Activated CD4-positive, alpha-beta T cell treated with anti-CD3 and anti-CD28 coated beads, Interleukin-2, amount 10 ng/mL, durations not matched to agents 7 days and 5 days (primary cell): ENCODE data around the gene LRRC23. TPM values are rescaled to one million over a fixed set of nuclear protein-coding genes. Genes with fewer than 3 reads are reported as not detected.
A peak's percentile ranks its signal among the peaks of the same experiment; 100 is the strongest.
"Not testable (repeated sequence)": the region's sequence is repeated elsewhere in the genome, so short reads cannot be mapped to it uniquely, and the experiment has no call there.

Source experiments
- CTCF ChIA-PET: fragments of 350-600 bp; sonication (Branson Sonifier 250); formaldehyde crosslinking; loops from one replicate; lab custom pipeline; 2021; ENCODE audit warnings: antibody characterized with exemption; lab: Charles Lee
- POLR2A ChIA-PET: fragments of 350-600 bp; sonication (Branson Sonifier 250); formaldehyde crosslinking; loops from one replicate; lab custom pipeline; 2021; ENCODE audit warnings: antibody characterized with exemption; lab: Charles Lee
- DNase-seq: peaks from one replicate; pipeline ENCODE4 v3.0.0-alpha.2; 2020
- H3K27ac Mint-ChIP-seq: one replicate; pipeline ENCODE4 v1.8.0; 2021; ENCODE audit warnings: mild to moderate bottlenecking, moderate library complexity, mixed read lengths
- H3K27me3 Mint-ChIP-seq: one replicate; pipeline ENCODE4 v1.8.0; 2021; ENCODE audit warnings: mixed read lengths
- H3K36me3 Mint-ChIP-seq: one replicate; pipeline ENCODE4 v1.8.0; 2021; ENCODE audit warnings: low read depth, mixed read lengths
- H3K4me1 Mint-ChIP-seq: one replicate; pipeline ENCODE4 v1.8.0; 2021; ENCODE audit warnings: mixed read lengths
- H3K4me3 Mint-ChIP-seq: one replicate; pipeline ENCODE4 v1.8.0; 2021; ENCODE audit warnings: mild to moderate bottlenecking, moderate library complexity, mixed read lengths
- H3K9me3 Mint-ChIP-seq: one replicate; pipeline ENCODE4 v1.8.0; 2021; ENCODE audit warnings: mixed read lengths
- total RNA-seq, 2 experiments: library from RNA; stranded (reverse); gene quantifications; one replicate each; pipeline ENCODE4 v1.2.3, GENCODE V29; 2021

LRRC23 gene
- total RNA-seq, 2 experiments from 2014 or later = 4.4 to 5.2 TPM

DNA sequence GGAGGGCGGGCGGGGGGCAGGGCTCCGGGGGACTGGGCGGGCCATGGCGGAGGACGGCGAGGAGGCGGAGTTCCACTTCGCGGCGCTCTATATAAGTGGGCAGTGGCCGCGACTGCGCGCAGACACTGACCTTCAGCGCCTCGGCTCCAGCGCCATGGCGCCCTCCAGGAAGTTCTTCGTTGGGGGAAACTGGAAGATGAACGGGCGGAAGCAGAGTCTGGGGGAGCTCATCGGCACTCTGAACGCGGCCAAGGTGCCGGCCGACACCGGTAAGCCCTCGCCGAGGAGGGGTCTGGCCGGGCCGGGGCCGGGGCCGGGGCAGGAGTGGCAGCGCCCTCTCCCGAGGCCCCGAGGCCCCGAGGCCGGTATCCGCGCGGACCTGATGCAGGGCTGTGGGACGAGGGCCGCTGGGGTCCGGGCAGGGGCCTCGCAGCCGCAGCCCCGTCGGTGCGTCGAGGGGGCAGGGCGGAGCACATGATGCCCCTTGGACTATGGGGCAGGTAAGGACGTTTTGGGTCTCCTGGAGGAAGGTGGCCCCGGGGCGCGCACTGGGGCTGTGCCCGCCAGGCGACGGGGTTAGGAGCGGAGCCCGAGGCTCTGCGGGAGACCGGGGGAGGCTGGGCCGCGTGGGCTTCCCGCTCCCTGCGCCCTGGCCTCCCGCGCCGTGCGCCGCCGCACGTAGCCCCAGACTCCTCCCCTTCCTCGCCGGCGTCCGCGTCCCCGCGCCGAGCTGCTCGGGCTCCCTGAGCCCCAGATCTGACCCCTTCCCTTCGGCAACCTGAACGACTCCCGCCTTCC is 37.0 kb upstream of the LRRC23 start, which contains the start of gene TPI1:
TPI1 (plus strand) TSS at position 119 of the 798 bp plus-strand sequence; CDS start at position 155, 36 bp downstream.
- POLR2A ChIA-PET = interaction anchor here (0.5 to 2.3 kb wide), 4 partner anchors 13 to 109 kb away, joined by 3 to 14 read pairs (median 3); partner anchors contain the start of genes C12orf57, CDCA3, RNU7-1 and USP5
- Mint-ChIP-seq H3K4me1 (peaks cover 52% of the 10 kb centered on the region), H3K27ac (peak within 1 kb of the TSS; percentile 95), H3K9me3 (no peaks in the 10 kb centered on the region), H3K36me3 (peaks cover 69% of the 10 kb centered on the region), H3K4me3 (peak within 1 kb of the TSS; percentile 93), H3K27me3 (no peaks in the 10 kb centered on the region)
- peak; percentile 76 for DNase-seq
- CTCF ChIA-PET = interaction anchor here (0.5 to 7.8 kb wide), 11 partner anchors 15 to 975 kb away, joined by 3 to 67 read pairs (median 4); partner anchors contain the start of genes CDCA3 and USP5

DNA sequence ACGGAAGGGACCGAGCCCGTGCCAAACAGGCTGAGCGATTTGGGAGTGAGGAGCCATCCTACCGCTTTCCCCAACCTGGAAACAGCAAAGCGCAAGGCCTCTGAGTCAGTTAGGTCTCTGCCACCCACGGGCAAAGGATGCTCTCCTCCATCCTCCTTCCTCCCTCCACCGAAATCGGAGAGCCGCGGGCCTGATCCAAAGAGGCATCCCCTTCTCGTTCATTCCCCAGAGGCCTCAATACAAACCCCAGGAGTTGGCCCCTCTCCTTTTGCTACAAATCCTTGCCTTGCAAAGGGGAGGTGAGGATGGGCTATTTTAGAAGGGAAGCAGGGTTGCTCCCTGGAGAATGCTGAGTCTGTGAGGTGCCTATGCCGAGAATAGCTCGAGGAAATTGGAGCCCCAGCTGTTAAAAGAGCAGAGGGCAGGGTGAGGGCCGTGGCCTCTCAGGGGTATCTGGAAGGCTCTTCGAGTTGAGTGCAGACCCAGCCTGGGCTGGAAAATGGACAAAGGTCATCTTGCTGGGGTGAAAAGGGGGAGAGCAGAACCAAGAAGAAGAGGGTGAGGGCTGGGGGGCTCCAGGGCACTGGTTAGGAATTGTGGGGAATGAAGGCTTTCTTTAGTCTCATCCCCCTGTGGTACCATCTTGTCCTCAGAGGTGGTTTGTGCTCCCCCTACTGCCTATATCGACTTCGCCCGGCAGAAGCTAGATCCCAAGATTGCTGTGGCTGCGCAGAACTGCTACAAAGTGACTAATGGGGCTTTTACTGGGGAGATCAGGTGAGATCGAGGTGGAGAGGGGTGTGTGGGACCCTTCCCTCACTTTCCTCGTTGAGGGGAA is 36.2 kb upstream of the LRRC23 start:
- ChIA-PET CTCF (interaction anchor here (0.5 to 7.8 kb wide), 22 partner anchors 9 to 329 kb away, joined by 3 to 67 read pairs (median 4); partner anchors contain the start of genes C12orf57, CDCA3, MLF2 and RNU7-1), POLR2A (interaction anchor here (0.5 to 2.3 kb wide), 2 partner anchors 16 to 110 kb away, joined by 3 to 14 read pairs; partner anchors contain the start of genes CDCA3 and USP5)
- Mint-ChIP-seq H3K27ac (peak overlapping the region; percentile 89), H3K4me1 (peaks cover 52% of the 10 kb centered on the region), H3K9me3 (no peaks in the 10 kb centered on the region), H3K36me3 (peaks cover 65% of the 10 kb centered on the region), H3K27me3 (no peaks in the 10 kb centered on the region), H3K4me3 (peak overlapping the region; percentile 93)
- peak; percentile 15 for DNase-seq

DNA sequence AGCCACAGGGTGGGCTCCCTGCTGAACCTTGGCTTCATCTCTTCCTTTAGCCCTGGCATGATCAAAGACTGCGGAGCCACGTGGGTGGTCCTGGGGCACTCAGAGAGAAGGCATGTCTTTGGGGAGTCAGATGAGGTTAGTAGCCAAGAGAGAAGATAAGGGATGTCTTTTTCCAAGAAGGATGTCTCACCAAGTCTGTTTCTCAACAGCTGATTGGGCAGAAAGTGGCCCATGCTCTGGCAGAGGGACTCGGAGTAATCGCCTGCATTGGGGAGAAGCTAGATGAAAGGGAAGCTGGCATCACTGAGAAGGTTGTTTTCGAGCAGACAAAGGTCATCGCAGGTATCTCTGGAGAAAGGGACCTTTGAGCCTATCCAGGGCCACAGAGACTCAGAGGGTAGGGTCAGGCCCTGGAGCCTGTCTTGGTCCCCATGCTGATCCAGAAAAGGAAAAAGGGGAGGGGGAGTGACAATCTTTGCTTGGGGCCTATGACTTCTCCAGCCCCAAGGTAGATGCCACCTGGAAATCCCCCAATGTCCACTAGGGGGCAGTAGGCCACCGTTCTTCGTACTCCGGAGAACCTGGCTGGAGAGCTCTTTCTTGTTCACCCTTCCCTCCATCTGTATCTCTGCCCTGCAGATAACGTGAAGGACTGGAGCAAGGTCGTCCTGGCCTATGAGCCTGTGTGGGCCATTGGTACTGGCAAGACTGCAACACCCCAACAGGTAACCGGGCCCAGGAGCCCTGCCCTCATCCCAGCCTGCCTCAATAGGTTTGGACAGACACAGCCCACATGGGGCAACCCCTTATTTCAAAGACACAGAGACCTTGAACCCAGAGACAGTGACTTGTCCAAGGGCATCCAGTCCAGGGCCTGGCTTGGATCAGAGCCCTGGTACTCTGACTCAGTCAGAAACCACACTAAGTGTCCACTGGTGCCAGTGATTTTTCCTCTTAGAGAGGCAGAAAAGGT is 35.3 kb upstream of the LRRC23 start:
- H3K9me3 Mint-ChIP-seq = no peaks in the 10 kb centered on the region
- H3K27ac Mint-ChIP-seq = peak overlapping the region; percentile 89
- peak overlapping the region; percentile 93 for H3K4me3 Mint-ChIP-seq
- H3K36me3 Mint-ChIP-seq = peaks cover 60% of the 10 kb centered on the region
- peaks cover 56% of the 10 kb centered on the region for H3K4me1 Mint-ChIP-seq
- H3K27me3 Mint-ChIP-seq = no peaks in the 10 kb centered on the region
- ChIA-PET CTCF (interaction anchor here (0.6 to 7.8 kb wide), 41 partner anchors 8 to 1070 kb away, joined by 3 to 67 read pairs (median 4); partner anchors contain the start of genes C12orf57, C1RL, CDCA3 and MLF2), POLR2A (interaction anchor here (0.6 to 1.0 kb wide), 2 partner anchors 22 to 75 kb away, joined by 3 to 4 read pairs; partner anchors contain the start of gene C12orf57)
- peak; percentile 89 for DNase-seq

DNA sequence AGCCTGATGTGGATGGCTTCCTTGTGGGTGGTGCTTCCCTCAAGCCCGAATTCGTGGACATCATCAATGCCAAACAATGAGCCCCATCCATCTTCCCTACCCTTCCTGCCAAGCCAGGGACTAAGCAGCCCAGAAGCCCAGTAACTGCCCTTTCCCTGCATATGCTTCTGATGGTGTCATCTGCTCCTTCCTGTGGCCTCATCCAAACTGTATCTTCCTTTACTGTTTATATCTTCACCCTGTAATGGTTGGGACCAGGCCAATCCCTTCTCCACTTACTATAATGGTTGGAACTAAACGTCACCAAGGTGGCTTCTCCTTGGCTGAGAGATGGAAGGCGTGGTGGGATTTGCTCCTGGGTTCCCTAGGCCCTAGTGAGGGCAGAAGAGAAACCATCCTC is 34.3 kb upstream of the LRRC23 start:
- Mint-ChIP-seq H3K4me1 (peaks cover 62% of the 10 kb centered on the region), H3K27ac (peak overlapping the region; percentile 89), H3K4me3 (peak overlapping the region; percentile 78), H3K36me3 (peaks cover 53% of the 10 kb centered on the region)
- H3K9me3 Mint-ChIP-seq, H3K27me3 Mint-ChIP-seq, DNase-seq, POLR2A ChIA-PET: not testable (repeated sequence)
- CTCF ChIA-PET = interaction anchor here (0.9 to 7.8 kb wide), 11 partner anchors 9 to 94 kb away, joined by 3 to 67 read pairs (median 15); partner anchors contain the start of genes CDCA3 and USP5

DNA sequence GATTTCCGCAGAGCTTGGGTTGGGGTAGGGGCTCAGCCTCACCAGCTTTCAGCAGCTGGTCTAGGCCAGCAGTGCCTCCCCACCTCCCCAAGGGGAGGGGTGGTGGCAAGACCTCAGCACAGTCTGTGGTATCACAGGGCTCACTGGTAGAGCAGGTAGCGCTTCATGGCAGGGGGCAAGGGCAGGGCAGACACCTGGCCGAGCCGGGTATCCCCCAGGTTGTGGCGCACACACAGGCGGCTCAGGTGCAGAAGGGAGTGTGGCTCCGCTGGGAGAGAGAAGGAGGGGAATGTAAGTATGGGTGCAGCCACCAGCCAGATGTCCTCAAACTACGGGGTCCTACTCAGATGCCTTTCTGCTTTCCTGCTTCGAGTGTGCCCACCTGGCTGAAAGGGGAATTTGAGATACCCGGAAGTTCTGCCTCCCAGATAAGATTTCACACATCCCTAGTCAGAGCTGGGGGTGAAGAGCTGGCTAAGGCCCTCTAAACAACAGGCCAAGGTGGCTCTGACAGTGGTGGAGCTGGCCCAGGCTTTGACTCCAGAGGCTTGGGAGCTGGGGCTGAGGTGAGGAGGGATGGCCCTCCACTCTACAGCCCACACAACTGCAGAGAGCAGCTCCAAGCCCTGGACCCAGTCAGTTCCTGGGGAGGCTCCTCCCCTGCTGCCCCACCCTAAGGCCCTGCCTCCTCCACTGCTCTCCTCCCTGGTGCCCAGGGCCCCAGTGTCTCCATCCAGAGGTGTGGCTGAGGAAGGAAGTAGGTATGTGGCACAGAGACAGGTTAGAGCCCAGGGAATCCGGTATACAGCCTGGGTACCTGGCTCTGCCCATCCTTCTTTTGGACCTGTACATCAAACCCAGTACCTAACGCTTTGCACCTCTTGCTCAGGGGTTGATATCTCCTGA is 33.3 kb upstream of the LRRC23 start:
- ChIA-PET CTCF (interaction anchor here (0.6 to 5.1 kb wide), 21 partner anchors 7 to 238 kb away, joined by 3 to 55 read pairs (median 9); partner anchors contain the start of genes C12orf57, C1RL, CDCA3 and MLF2), POLR2A (interaction anchor here (2.8 kb wide), 1 partner anchor 19 kb away, joined by 23 read pairs; the partner anchor contains the start of genes CDCA3 and USP5)
- Mint-ChIP-seq H3K27ac (peak overlapping the region; percentile 91), H3K4me3 (peak overlapping the region; percentile 78), H3K27me3 (no peaks in the 10 kb centered on the region), H3K9me3 (no peaks in the 10 kb centered on the region), H3K36me3 (peaks cover 50% of the 10 kb centered on the region), H3K4me1 (peaks cover 65% of the 10 kb centered on the region)
- peak; percentile 61 for DNase-seq

DNA sequence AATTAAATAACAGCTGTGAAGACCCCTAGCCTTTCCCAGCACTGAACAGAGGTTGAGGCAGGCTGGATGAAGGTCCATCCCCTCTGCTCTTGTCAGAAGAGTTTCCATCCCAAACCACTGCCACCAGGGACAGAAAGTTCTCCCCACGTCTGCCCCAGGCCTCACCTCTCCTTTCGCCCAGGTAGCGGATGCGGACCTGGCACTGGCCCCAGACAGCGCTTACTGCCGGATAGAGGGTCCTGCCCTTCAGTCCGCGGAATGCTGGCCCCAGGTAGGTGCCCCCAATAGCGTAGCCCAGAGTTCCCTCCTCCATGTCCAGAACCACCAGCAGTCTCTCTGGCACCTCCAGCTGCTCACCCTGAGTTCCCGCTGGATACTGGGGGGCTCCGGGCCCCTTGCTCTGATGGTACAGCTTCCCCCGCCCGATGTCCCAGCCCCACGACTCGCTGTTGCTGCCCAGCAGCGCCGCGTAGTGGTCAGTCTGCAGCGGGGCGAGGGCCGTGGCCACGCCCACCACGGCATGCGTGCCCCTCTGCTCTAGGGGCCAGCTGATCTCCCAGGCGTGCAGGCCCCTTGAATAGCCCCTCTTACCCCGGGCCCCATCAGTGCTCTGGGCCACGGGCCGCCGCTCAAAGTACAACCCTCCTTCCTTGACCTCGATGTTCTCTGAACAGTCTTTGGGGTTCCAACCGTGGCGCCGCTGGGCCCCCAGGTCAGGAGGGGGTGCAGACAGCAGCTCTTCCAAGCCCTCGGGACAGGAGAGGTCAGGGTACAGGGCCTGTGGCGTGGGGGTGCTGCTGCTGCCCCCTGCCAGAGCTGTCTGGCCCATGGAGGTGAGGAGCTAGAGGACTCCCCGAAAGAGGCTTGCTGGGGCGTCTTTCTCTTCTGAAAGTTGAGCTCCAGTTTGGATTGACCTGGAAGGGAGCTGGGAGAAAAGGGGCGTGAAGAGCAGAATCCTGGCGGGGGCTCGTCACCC is 32.3 kb upstream of the LRRC23 start:
- Mint-ChIP-seq H3K9me3 (no peaks in the 10 kb centered on the region), H3K36me3 (peaks cover 55% of the 10 kb centered on the region), H3K4me3 (peak overlapping the region; percentile 78), H3K27ac (peak overlapping the region; percentile 91), H3K27me3 (no peaks in the 10 kb centered on the region), H3K4me1 (peaks cover 63% of the 10 kb centered on the region)
- peak; percentile 86 for DNase-seq
- ChIA-PET POLR2A (interaction anchor here (0.8 to 2.8 kb wide), 6 partner anchors 19 to 83 kb away, joined by 3 to 23 read pairs (median 4); partner anchors contain the start of genes C12orf57, CD4, CDCA3 and RNU7-1), CTCF (interaction anchor here (0.5 to 5.1 kb wide), 60 partner anchors 8 to 513 kb away, joined by 3 to 55 read pairs (median 5); partner anchors contain the start of genes C12orf57, C1RL, CDCA3 and GNB3)

DNA sequence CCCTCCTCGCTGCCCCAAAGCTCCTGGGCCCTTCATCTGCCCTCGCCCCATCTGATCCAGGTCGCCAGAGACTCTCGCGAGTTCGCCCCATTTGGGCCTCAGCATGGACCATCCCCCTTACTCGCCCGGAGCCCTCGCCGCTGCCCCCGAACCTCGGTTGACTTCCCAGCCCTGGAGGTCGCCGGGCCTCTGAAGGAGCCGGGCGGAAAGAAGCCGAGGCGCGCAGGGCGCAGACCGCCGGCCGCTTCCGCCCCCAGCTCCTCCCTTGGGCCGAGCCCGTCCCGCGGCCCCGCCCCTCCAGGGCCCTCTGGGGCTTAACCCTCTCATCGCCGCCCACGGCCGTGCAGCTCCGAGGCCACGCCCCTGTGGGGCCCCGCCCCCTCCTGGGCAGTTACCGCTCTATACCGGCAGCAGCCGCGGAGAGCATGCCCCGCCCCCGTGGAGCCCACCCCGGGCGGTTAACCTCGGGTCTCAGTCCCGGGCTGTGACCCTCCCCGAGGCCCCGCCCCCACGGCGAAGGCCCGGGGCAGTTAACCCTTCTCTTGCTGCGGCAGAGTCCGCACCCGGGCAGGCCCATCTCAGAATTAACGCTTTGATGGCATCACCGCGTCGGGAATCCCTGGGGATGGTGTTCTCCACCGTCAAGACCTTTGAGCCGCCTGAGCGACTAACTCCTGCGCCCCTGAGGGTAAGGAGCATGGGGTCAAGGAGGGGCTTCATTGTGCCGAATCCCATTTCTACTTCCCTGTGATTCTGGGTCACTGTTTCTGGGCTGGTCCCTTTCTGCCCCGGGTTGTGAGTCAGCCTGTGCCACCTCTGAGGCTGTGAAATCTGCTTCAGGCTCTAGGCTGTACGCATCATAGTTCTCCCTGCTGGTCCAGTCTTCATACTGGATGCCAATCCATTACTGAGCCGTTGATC is 31.3 kb upstream of the LRRC23 start, which contains the start of gene SPSB2:
SPSB2 (minus strand) TSS at position 210 of the 921 bp plus-strand sequence. CDS start 402 bp downstream, outside the sequence.
- peaks cover 60% of the 10 kb centered on the region for H3K4me1 Mint-ChIP-seq
- ChIA-PET POLR2A (interaction anchor here (0.8 to 2.8 kb wide), 6 partner anchors 18 to 84 kb away, joined by 3 to 23 read pairs (median 4); partner anchors contain the start of genes C12orf57, CD4, CDCA3 and RNU7-1), CTCF (interaction anchor here (0.6 to 5.1 kb wide), 58 partner anchors 9 to 1173 kb away, joined by 3 to 55 read pairs (median 5); partner anchors contain the start of genes C12orf57, C1RL, CDCA3 and GNB3)

DNA sequence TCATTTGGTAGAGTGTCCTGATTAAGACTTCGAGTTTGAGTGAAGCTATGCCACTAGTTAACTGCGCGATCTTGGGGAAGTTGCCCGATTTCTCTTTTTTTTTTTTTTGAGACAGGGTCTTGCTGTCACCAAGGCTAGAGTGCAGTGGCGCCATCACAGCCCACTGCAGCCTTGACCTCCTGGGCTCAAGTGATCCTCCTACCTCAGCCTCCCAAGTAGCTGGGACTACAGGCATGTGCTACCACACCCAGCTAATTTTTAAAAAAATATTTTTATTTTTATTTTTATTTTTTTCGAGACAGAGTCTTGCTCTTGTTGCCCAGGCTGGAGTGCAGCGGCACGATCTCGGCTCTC is 30.6 kb upstream of the LRRC23 start:
- H3K27me3 Mint-ChIP-seq, POLR2A ChIA-PET, H3K9me3 Mint-ChIP-seq, DNase-seq: not testable (repeated sequence)
- H3K4me1 Mint-ChIP-seq = peaks cover 54% of the 10 kb centered on the region
- peak overlapping the region; percentile 78 for H3K4me3 Mint-ChIP-seq
- H3K27ac Mint-ChIP-seq = peak overlapping the region; percentile 85
- CTCF ChIA-PET = interaction anchor here (0.7 to 5.0 kb wide), 12 partner anchors 10 to 1173 kb away, joined by 3 to 42 read pairs (median 12); partner anchors contain the start of gene MLF2
- peaks cover 46% of the 10 kb centered on the region for H3K36me3 Mint-ChIP-seq

More for the DNA sequence above, 31.3 kb upstream of the LRRC23 start, which contains the start of gene SPSB2:
- DNase-seq = peak; percentile 99
- H3K27ac Mint-ChIP-seq = peak within 1 kb of the TSS; percentile 91
- no peaks in the 10 kb centered on the region for H3K27me3 Mint-ChIP-seq
- peaks cover 52% of the 10 kb centered on the region for H3K36me3 Mint-ChIP-seq
- H3K4me3 Mint-ChIP-seq = peak within 1 kb of the TSS; percentile 78
- no peaks in the 10 kb centered on the region for H3K9me3 Mint-ChIP-seq
